Endothelial cell of umbilical vein (primary cell): ENCODE data around the gene HK3. TPM values are rescaled to one million over a fixed set of nuclear protein-coding genes. Genes with fewer than 3 reads are reported as not detected.

Experiments used
- BruUV-seq: library from RNA; stranded (reverse); fragments of 400-500 nt; replicated peaks from 2 replicates; lab custom pipeline; 2021; lab: Mats Ljungman, UMichigan
- CTCF ChIA-PET: fragments of 300-600, 350-600 bp; sonication (Branson Sonifier 250); formaldehyde crosslinking; loops from one replicate; lab custom pipeline; 2021; ENCODE audit warnings: antibody characterized with exemption, inconsistent platforms; lab: Charles Lee
- POLR2A ChIA-PET: fragments of 300-600, 350-600 bp; sonication (Branson Sonifier 250); formaldehyde crosslinking; loops from one replicate; lab custom pipeline; 2021; ENCODE audit warnings: antibody characterized with exemption, inconsistent platforms; lab: Charles Lee
- DNase-seq: peaks from one replicate; pipeline ENCODE4 v3.0.0-alpha.2; 2011; ENCODE audit warnings: low read depth, low spot score
- FAIRE-seq: peaks from 2 replicates; lab custom pipeline; 2011; peaks lifted over from hg19 to GRCh38; lab: Jason Lieb, UNC
- H2AFZ ChIP-seq: 2 replicates; pipeline ENCODE4 v1.6.0; 2012; ENCODE audit warnings: low read depth, low read length, control low read depth, inconsistent platforms
- H3K27ac ChIP-seq: 2 replicates; pipeline ENCODE4 v1.5.1; 2011; ENCODE audit warnings: low read depth, mild to moderate bottlenecking, control low read depth, low read length, moderate library complexity; ENCODE audit not compliant: insufficient read depth
- H3K27me3 ChIP-seq, 2 experiments: 2 replicates each; pipeline versions ENCODE4 v1.6.0 to v1.6.1; 2011; ENCODE audit warnings: low read length in 2 of 2, mixed read lengths in 1 of 2; ENCODE audit not compliant: control insufficient read depth in 2 of 2, insufficient read depth in 2 of 2
- H3K36me3 ChIP-seq, 2 experiments: 2 replicates in 1 of 2; 3 replicates in 1 of 2; pipeline ENCODE4 v1.5.1; 2011; ENCODE audit warnings: low read length in 2 of 2, mild to moderate bottlenecking in 1 of 2, moderate library complexity in 1 of 2; ENCODE audit not compliant: control insufficient read depth in 2 of 2, insufficient read depth in 2 of 2; ENCODE audit errors: extremely low read depth in 1 of 2
- H3K4me1 ChIP-seq: 3 replicates; pipeline ENCODE4 v1.5.1; 2011; ENCODE audit warnings: mild to moderate bottlenecking, low read length; ENCODE audit not compliant: control insufficient read depth, insufficient read depth; ENCODE audit errors: extremely low read depth
- H3K4me2 ChIP-seq: 2 replicates; pipeline ENCODE4 v1.6.1; 2011; ENCODE audit warnings: low read length, control low read depth, mixed read lengths; ENCODE audit not compliant: insufficient read depth
- H3K4me3 ChIP-seq, 3 experiments: fragments of 200-600 bp in 1 of 3; sonication (generic), shearing (Covaris generic) in 1 of 3; replicated peaks in 1 of 3; 2 replicates each; pipeline ENCODE4 v1.5.1; 2011 to 2016; ENCODE audit warnings: control low read depth in 3 of 3, low read length in 3 of 3, mild to moderate bottlenecking in 2 of 3, inconsistent platforms in 1 of 3, low read depth in 1 of 3, moderate library complexity in 1 of 3; ENCODE audit not compliant: insufficient read depth in 1 of 3
- H3K79me2 ChIP-seq: 2 replicates; pipeline ENCODE4 v1.6.0; 2012; ENCODE audit warnings: low read length, inconsistent platforms; ENCODE audit not compliant: control insufficient read depth, insufficient read depth
- H3K9ac ChIP-seq: replicated peaks from 2 replicates; pipeline ENCODE3; 2011; ENCODE audit warnings: low read length, control low read depth; ENCODE audit not compliant: insufficient read depth; ENCODE audit errors: extremely low read depth
- H3K9me1 ChIP-seq: replicated peaks from 3 replicates; pipeline ENCODE4 v1.6.0; 2011; ENCODE audit warnings: mild to moderate bottlenecking, low read length; ENCODE audit not compliant: control insufficient read depth, insufficient read depth; ENCODE audit errors: extremely low read depth
- H3K9me3 ChIP-seq: replicated peaks from 2 replicates; pipeline ENCODE4 v1.5.1; 2012; ENCODE audit warnings: low read length, inconsistent platforms; ENCODE audit not compliant: control insufficient read depth, insufficient read depth
- H4K20me1 ChIP-seq: replicated peaks from 2 replicates; pipeline ENCODE3; 2011; ENCODE audit warnings: mild to moderate bottlenecking, low read length; ENCODE audit not compliant: control insufficient read depth, insufficient read depth; ENCODE audit errors: extremely low read depth
- EZH2 ChIP-seq: IDR thresholded peaks from 2 replicates; pipeline ENCODE4 v1.6.1; 2012; ENCODE audit warnings: borderline replicate concordance, low read depth, mild to moderate bottlenecking, moderate library complexity, low read length, inconsistent platforms; ENCODE audit not compliant: severe bottlenecking
- FOS ChIP-seq: IDR thresholded peaks from 2 replicates; pipeline ENCODE4 v1.6.1; 2011; ENCODE audit warnings: mild to moderate bottlenecking, low read length, moderate library complexity, borderline replicate concordance; ENCODE audit not compliant: insufficient read depth
- GATA2 ChIP-seq: IDR thresholded peaks from 2 replicates; pipeline ENCODE4 v1.7.0; 2011; ENCODE audit warnings: low read depth, mild to moderate bottlenecking, moderate library complexity, mixed read lengths, low read length; ENCODE audit not compliant: insufficient read length, insufficient read depth
- JUN ChIP-seq: IDR thresholded peaks from 2 replicates; pipeline ENCODE4 v1.6.1; 2011; ENCODE audit warnings: borderline replicate concordance, low read depth; ENCODE audit not compliant: insufficient read length, insufficient read depth
- MAX ChIP-seq: IDR thresholded peaks from 2 replicates; pipeline ENCODE4 v1.6.1; 2011; ENCODE audit not compliant: insufficient read depth, insufficient read length
- MYC ChIP-seq: IDR thresholded peaks from one replicate; pipeline ENCODE4 v1.6.1; 2011; ENCODE audit warnings: mild to moderate bottlenecking, low read depth, low read length
- dilution Hi-C: fragments of 300-500 bp; cut with MboI; formaldehyde crosslinking; loops from one replicate; pipeline ENCODE4 v1.15.0; 2019; ENCODE audit warnings: low sequenced_read_pairs; ENCODE audit not compliant: extremely low pct_ligation_motif_present
- intact Hi-C: fragments of 100-400 bp; cut with micrococcal nuclease; formaldehyde crosslinking; loops from one replicate; pipeline ENCODE4 v1.10.0; 2022
- polyA plus RNA-seq, 4 experiments: library from polyadenylated mRNA; depleted of rRNA in 3 of 4; stranded (reverse) in 3 of 4; unstranded in 1 of 4; fragments of >200 nt; gene quantifications; 2 replicates each; pipeline versions ENCODE4 v1.2.1 to v1.2.3, GENCODE V29; 2011 to 2012; ENCODE audit warnings: missing spikeins in 1 of 4
- total RNA-seq: library from RNA; stranded (reverse); gene quantifications from 2 replicates; pipeline ENCODE4 v1.2.3, GENCODE V29; 2021

HK3 gene
- total and polyA plus RNA-seq, 2 donors (not counting 3 experiments of a cell fraction or from before 2014, with no cell fraction given) = not detected

DNA sequence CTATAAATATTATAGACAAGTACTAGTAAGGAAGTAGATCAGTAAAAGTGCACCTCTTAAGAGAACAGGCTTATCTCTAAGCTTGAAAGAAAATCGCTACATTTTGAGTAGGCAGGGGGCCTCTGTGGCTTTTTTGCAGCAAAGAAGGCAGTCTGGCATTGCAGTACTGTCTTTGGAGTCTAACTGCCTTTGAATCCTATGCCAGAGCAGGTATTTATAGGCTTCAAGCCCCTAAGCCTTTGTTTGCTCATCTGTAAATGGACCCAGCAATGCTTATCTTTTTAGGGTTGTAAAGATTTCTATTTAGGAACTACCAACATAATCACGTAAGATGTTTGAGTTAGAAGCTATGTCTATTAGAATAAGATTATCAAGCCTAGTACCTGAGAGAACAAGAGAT lies 23.7 kb upstream of the HK3 start:
- Histone ChIP-seq H3K36me3 (no peaks in the 10 kb centered on the region), H3K4me2 (no peak overlapping the region), H3K4me3 (no peak overlapping the region), H4K20me1 (no peaks in the 10 kb centered on the region), H2AFZ (no peak overlapping the region), H3K9ac (no peak overlapping the region), H3K27me3 (no peaks in the 10 kb centered on the region), H3K9me3 (no peaks in the 10 kb centered on the region), H3K27ac (no peak overlapping the region), H3K4me1 (no peaks in the 10 kb centered on the region), H3K9me1 (no peaks in the 10 kb centered on the region), H3K79me2 (no peaks in the 10 kb centered on the region)
- POLR2A ChIA-PET = no interaction called here
- TF ChIP-seq MAX (no peak), FOS (no peak), GATA2 (no peak), EZH2 (no peak)
- CTCF ChIA-PET = interaction anchor here (1.2 kb wide), 1 partner anchor 262 kb away, joined by 3 read pairs; no protein-coding TSS in a partner anchor
- no TSS peak for BruUV-seq
- dilution Hi-C loops (no loop called here), intact Hi-C loops (no loop called here)
- no peak for DNase-seq
- FAIRE-seq = no peak

DNA sequence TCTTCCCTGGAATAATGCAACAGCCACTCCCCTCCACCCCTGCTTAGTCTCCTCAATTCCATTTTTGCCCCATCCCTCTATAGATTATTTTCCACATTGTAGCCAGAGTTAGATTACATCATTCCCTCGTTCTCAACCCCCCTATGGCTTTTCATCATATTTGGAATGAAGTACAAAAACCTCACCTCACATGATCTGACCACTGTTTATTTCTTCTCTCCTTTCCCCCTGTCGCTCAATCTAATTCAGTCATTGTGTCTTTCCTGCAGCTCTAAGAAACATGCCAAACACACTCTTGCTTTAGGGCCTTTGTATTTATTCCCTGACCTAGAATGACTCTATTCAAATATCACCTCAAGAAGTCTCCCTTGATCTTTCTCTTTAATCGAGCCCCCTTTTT lies 22.6 kb upstream of the HK3 start:
- ChIA-PET POLR2A (no interaction called here), CTCF (no interaction called here)
- H2AFZ ChIP-seq = no peak overlapping the region
- H3K79me2 ChIP-seq = no peaks in the 10 kb centered on the region
- H3K9me3 ChIP-seq = no peaks in the 10 kb centered on the region
- no peak for TF ChIP-seq MAX
- no peak for TF ChIP-seq JUN
- no peak for TF ChIP-seq MYC
- no peak for TF ChIP-seq GATA2
- no peak overlapping the region for H3K4me2 ChIP-seq
- H4K20me1 ChIP-seq = no peaks in the 10 kb centered on the region
- DNase-seq = no peak
- no peaks in the 10 kb centered on the region for H3K36me3 ChIP-seq
- intact Hi-C loops (no loop called here), dilution Hi-C loops (no loop called here)
- H3K27me3 ChIP-seq = no peaks in the 10 kb centered on the region
- no peak overlapping the region for H3K4me3 ChIP-seq
- BruUV-seq = no TSS peak
- no peaks in the 10 kb centered on the region for H3K9me1 ChIP-seq
- H3K27ac ChIP-seq = no peak overlapping the region
- H3K4me1 ChIP-seq = no peaks in the 10 kb centered on the region
- H3K9ac ChIP-seq = no peak overlapping the region
- no peak for FAIRE-seq
